AG04449 (cell line): Measurements from ENCODE around the gene LY6G5C.

Source experiments
- CTCF ChIA-PET: fragments of 350-600 bp; formaldehyde crosslinking; extraction: SDS; loops from one replicate; lab custom pipeline; 2021; ENCODE audit warnings: antibody characterized with exemption; lab: Yijun Ruan, JAX
- POLR2A ChIA-PET: fragments of 400-600, 350-600 bp; formaldehyde crosslinking; extraction: SDS; loops from one replicate; lab custom pipeline; 2020; ENCODE audit warnings: antibody characterized with exemption, inconsistent platforms; lab: Yijun Ruan, JAX
- DNase-seq: peaks from one replicate; pipeline ENCODE4 v3.0.0-alpha.2; 2010; ENCODE audit warnings: low read depth, low spot score
- H3K4me3 ChIP-seq: 2 replicates; pipeline ENCODE4 v1.5.1; 2011; ENCODE audit warnings: low read depth, mild to moderate bottlenecking, control low read depth, low read length
- TF ChIP-seq, protein P1 (sequence below): IDR thresholded peaks from one replicate; pipeline ENCODE4 v1.5.1; 2011; ENCODE audit warnings: mild to moderate bottlenecking, moderate library complexity, low read length, control low read depth, inconsistent platforms; ENCODE audit not compliant: insufficient read depth; ENCODE audit errors: missing control alignments

Gene LY6G5C, protein sequence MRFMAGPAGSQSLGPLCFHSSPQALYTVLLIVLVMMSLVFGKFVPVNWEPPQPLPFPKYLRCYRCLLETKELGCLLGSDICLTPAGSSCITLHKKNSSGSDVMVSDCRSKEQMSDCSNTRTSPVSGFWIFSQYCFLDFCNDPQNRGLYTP

DNA sequence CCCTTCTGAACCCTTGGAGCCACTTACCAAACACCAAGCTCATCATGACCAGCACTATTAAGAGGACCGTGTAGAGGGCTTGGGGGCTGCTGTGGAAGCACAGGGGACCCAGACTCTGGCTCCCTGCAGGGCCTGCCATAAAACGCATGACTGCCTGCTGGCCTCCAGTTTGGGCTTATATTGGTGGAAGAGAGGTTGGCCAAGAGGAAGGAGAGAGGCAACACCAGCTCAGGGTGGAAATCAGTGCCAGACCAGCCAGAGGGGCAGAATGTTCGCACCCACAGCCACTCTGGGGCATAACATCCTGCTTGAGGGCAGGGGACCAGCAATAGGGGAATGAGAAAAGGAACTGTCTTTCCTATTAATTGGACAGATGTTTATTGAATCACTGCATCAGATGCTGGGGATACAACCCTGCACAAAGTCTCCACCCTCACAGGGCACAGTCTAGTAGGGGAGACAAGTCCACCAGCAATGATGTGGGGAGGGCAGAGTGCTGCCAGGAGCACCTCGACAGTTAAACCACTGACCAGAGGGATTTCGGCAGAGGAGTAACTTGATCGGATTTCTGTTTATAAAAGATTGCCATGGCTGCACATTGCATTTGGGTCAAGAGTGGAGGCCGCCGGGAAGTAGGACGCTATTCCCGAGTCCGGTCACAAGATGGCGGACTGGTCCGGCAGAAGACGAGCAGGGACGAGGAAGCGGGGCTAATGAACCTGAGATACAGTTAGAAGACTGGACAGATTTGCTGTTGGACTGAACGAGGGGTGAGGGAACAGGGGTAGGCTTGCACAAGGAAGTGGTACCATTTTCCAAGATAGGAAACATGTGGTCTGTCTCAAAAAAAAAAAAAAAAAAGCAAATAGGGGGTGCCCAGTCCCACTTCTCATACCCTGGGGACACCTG is at the start of gene LY6G5C:
TSS of gene LY6G5C (minus strand) at position 842 of the 909 bp plus-strand sequence. CDS start at position 148, 694 bp downstream.
- TF ChIP-seq, protein P1, sequence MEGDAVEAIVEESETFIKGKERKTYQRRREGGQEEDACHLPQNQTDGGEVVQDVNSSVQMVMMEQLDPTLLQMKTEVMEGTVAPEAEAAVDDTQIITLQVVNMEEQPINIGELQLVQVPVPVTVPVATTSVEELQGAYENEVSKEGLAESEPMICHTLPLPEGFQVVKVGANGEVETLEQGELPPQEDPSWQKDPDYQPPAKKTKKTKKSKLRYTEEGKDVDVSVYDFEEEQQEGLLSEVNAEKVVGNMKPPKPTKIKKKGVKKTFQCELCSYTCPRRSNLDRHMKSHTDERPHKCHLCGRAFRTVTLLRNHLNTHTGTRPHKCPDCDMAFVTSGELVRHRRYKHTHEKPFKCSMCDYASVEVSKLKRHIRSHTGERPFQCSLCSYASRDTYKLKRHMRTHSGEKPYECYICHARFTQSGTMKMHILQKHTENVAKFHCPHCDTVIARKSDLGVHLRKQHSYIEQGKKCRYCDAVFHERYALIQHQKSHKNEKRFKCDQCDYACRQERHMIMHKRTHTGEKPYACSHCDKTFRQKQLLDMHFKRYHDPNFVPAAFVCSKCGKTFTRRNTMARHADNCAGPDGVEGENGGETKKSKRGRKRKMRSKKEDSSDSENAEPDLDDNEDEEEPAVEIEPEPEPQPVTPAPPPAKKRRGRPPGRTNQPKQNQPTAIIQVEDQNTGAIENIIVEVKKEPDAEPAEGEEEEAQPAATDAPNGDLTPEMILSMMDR = peak; percentile 78
- POLR2A ChIA-PET = interaction anchor here (0.6 to 1.1 kb wide), 3 partner anchors 67 to 147 kb away, joined by 3 to 4 read pairs (median 4); partner anchors contain the start of gene HSPA1B
- peak within 1 kb of the TSS; percentile 58 for H3K4me3 ChIP-seq
- DNase-seq = peak; percentile 64
- CTCF ChIA-PET = interaction anchor here (0.6 to 4.9 kb wide), 33 partner anchors 8 to 276 kb away, joined by 3 to 60 read pairs (median 5); partner anchors contain the start of genes ABHD16A, C6orf47, GPANK1 and HSPA1B

- TF ChIP-seq, protein P1 = no peak
- CTCF ChIA-PET = interaction anchor here (0.8 to 3.9 kb wide), 16 partner anchors 9 to 222 kb away, joined by 3 to 24 read pairs (median 4); partner anchors contain the start of genes HSPA1A, HSPA1L, LSM2 and LY6G6D
- peak overlapping the region; percentile 89 for H3K4me3 ChIP-seq
These were observed 49.2 kb upstream of the LY6G5C start for GRCh38 chr6:31729979-31730630.

GRCh38 chr6:31729515-31729978 is 48.7 kb upstream of the LY6G5C start:
- CTCF ChIA-PET = interaction anchor here (0.8 to 3.9 kb wide), 12 partner anchors 9 to 222 kb away, joined by 3 to 24 read pairs (median 5); partner anchors contain the start of genes HSPA1A, HSPA1L, LSM2 and LY6G6D
- POLR2A ChIA-PET = interaction anchor here (0.9 to 3.9 kb wide), 14 partner anchors 9 to 133 kb away, joined by 3 to 16 read pairs (median 6); partner anchors contain the start of genes ABHD16A, HSPA1A, HSPA1B and HSPA1L
- no peak for DNase-seq
- TF ChIP-seq, protein P1 = peak; percentile 72
- H3K4me3 ChIP-seq = peak overlapping the region; percentile 89

More at GRCh38 chr6:31729979-31730630, 49.2 kb upstream of the LY6G5C start:
- no peak for DNase-seq
- POLR2A ChIA-PET = interaction anchor here (0.6 to 3.9 kb wide), 15 partner anchors 8 to 133 kb away, joined by 3 to 16 read pairs (median 6); partner anchors contain the start of genes ABHD16A, HSPA1A, HSPA1B and HSPA1L

GRCh38 chr6:31728767-31729514 is 48.1 kb upstream of the LY6G5C start, which contains the start of gene DDAH2:
DDAH2 (minus strand) TSS chr6:31729299; CDS start chr6:31729161, 138 bp downstream.
- ChIA-PET POLR2A (interaction anchor here (0.9 to 3.9 kb wide), 14 partner anchors 9 to 134 kb away, joined by 3 to 16 read pairs (median 6); partner anchors contain the start of genes ABHD16A, HSPA1A, HSPA1B and HSPA1L), CTCF (interaction anchor here (1.1 to 3.9 kb wide), 11 partner anchors 10 to 223 kb away, joined by 3 to 24 read pairs (median 4); partner anchors contain the start of genes HSPA1A, HSPA1L, LY6G6D and MSH5)
- TF ChIP-seq, protein P1 = no peak
- H3K4me3 ChIP-seq = peak within 1 kb of the TSS; percentile 89
- DNase-seq = no peak
